Mammary epithelial cell (primary cell): ENCODE measurements around the gene GALNS.

Experiments
- EZH2 ChIP-seq: IDR thresholded peaks from 2 replicates; pipeline ENCODE4 v1.6.1; 2012; ENCODE audit warnings: low read length, inconsistent platforms, borderline replicate concordance
- TF ChIP-seq, protein P1 (sequence below), 2 donors: IDR thresholded peaks in 1 of 2; conservative IDR thresholded peaks in 1 of 2; 2 replicates each; pipeline ENCODE4 v1.5.1; 2011 to 2012; ENCODE audit warnings: inconsistent platforms in 2 of 2, low read length in 2 of 2, mild to moderate bottlenecking in 2 of 2, control low read depth in 1 of 2, low read depth in 1 of 2; ENCODE audit not compliant: insufficient read depth in 1 of 2; ENCODE audit errors: extremely low read depth in 1 of 2

GRCh38 chr16:88857728-88858339, 1.1 kb upstream of the GALNS start:
- TF ChIP-seq, protein P1, sequence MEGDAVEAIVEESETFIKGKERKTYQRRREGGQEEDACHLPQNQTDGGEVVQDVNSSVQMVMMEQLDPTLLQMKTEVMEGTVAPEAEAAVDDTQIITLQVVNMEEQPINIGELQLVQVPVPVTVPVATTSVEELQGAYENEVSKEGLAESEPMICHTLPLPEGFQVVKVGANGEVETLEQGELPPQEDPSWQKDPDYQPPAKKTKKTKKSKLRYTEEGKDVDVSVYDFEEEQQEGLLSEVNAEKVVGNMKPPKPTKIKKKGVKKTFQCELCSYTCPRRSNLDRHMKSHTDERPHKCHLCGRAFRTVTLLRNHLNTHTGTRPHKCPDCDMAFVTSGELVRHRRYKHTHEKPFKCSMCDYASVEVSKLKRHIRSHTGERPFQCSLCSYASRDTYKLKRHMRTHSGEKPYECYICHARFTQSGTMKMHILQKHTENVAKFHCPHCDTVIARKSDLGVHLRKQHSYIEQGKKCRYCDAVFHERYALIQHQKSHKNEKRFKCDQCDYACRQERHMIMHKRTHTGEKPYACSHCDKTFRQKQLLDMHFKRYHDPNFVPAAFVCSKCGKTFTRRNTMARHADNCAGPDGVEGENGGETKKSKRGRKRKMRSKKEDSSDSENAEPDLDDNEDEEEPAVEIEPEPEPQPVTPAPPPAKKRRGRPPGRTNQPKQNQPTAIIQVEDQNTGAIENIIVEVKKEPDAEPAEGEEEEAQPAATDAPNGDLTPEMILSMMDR (conservative IDR thresholded peaks at IDR 0.05 in 1 of 2, IDR thresholded peaks at IDR 0.05 in 1 of 2; ENCODE audit: extremely low read depth in 1 of 2, insufficient read depth in 1 of 2, low read depth in 1 of 2, low read length in 2 of 2), result peak; percentile 72 to 87
- TF ChIP-seq EZH2, result no peak
